Endothelial cell (in vitro differentiated cells): ENCODE data around the gene AUTS2. TPM values are rescaled to one million over a fixed set of nuclear protein-coding genes. Genes with fewer than 3 reads are reported as not detected.

ENCODE experiments used
- DNase-seq: peaks from one replicate; pipeline ENCODE4 v3.0.0; 2021; ENCODE audit warnings: low spot score
- H3K27ac Mint-ChIP-seq: one replicate; pipeline ENCODE4 v1.8.0; 2021; ENCODE audit warnings: mixed read lengths, inconsistent platforms; ENCODE audit not compliant: unreplicated experiment
- H3K27me3 Mint-ChIP-seq: one replicate; pipeline ENCODE4 v1.8.0; 2021; ENCODE audit warnings: mild to moderate bottlenecking, moderate library complexity, mixed read lengths, inconsistent platforms; ENCODE audit not compliant: unreplicated experiment
- H3K36me3 Mint-ChIP-seq: one replicate; pipeline ENCODE4 v1.8.0; 2021; ENCODE audit warnings: mild to moderate bottlenecking, low read depth, mixed read lengths, inconsistent platforms; ENCODE audit not compliant: unreplicated experiment
- H3K4me1 Mint-ChIP-seq: one replicate; pipeline ENCODE4 v1.8.0; 2021; ENCODE audit warnings: mild to moderate bottlenecking, mixed read lengths, inconsistent platforms; ENCODE audit not compliant: unreplicated experiment
- H3K4me3 Mint-ChIP-seq: one replicate; pipeline ENCODE4 v1.8.0; 2021; ENCODE audit warnings: mild to moderate bottlenecking, mixed read lengths, inconsistent platforms; ENCODE audit not compliant: unreplicated experiment
- H3K9me3 Mint-ChIP-seq: one replicate; pipeline ENCODE4 v1.8.0; 2021; ENCODE audit warnings: mixed read lengths, inconsistent platforms; ENCODE audit not compliant: unreplicated experiment
- CTCF ChIP-seq: fragments of 200-600 bp; sonication (generic); IDR thresholded peaks from one replicate; pipeline ENCODE4 v1.5.0; 2021; ENCODE audit warnings: antibody characterized with exemption; ENCODE audit not compliant: unreplicated experiment
- total RNA-seq: library from RNA; stranded (reverse); fragmentation: NEBNext Ultra II Directional; extraction: Animal tissue kit (Norgen Biotek cat#: 25700); gene quantifications from one replicate; pipeline ENCODE4 v1.2.1, GENCODE V29; 2021; ENCODE audit not compliant: unreplicated experiment

The AUTS2 gene
- total RNA-seq, 1 donor from 2014 or later, result 103 TPM

- DNase-seq, result peak; percentile 46
- no peak for TF ChIP-seq CTCF
- H3K4me3 Mint-ChIP-seq, result no peak overlapping the region
- no peak overlapping the region for H3K27ac Mint-ChIP-seq
- H3K4me1 Mint-ChIP-seq, result peaks cover 6% of the 10 kb centered on the region
- H3K36me3 Mint-ChIP-seq, result no peaks in the 10 kb centered on the region
- H3K27me3 Mint-ChIP-seq, result peaks cover 3% of the 10 kb centered on the region
- H3K9me3 Mint-ChIP-seq, result no peaks in the 10 kb centered on the region
Observed at GRCh38 chr7:70506434-70506833, 908.2 kb downstream of the AUTS2 start.

- DNase-seq, result no peak
- TF ChIP-seq CTCF, result no peak
- H3K4me1 Mint-ChIP-seq, result no peaks in the 10 kb centered on the region
- H3K4me3 Mint-ChIP-seq, result no peak overlapping the region
- no peaks in the 10 kb centered on the region for H3K9me3 Mint-ChIP-seq
- no peaks in the 10 kb centered on the region for H3K36me3 Mint-ChIP-seq
- no peak overlapping the region for H3K27ac Mint-ChIP-seq
- no peaks in the 10 kb centered on the region for H3K27me3 Mint-ChIP-seq
Observed at GRCh38 chr7:70512144-70512543, 913.9 kb downstream of the AUTS2 start.

GRCh38 chr7:70512761-70513160, 914.5 kb downstream of the AUTS2 start:
- TF ChIP-seq CTCF, result no peak
- H3K27me3 Mint-ChIP-seq, result no peaks in the 10 kb centered on the region
- H3K4me3 Mint-ChIP-seq, result no peak overlapping the region
- no peak for DNase-seq
- H3K27ac Mint-ChIP-seq, result no peak overlapping the region
- no peaks in the 10 kb centered on the region for H3K4me1 Mint-ChIP-seq
- no peaks in the 10 kb centered on the region for H3K36me3 Mint-ChIP-seq
- H3K9me3 Mint-ChIP-seq, result no peaks in the 10 kb centered on the region

- no peak for TF ChIP-seq CTCF
- H3K4me1 Mint-ChIP-seq, result peaks cover 2% of the 10 kb centered on the region
- H3K36me3 Mint-ChIP-seq, result peaks cover 4% of the 10 kb centered on the region
- no peaks in the 10 kb centered on the region for H3K9me3 Mint-ChIP-seq
- no peak overlapping the region for H3K4me3 Mint-ChIP-seq
- H3K27ac Mint-ChIP-seq, result no peak overlapping the region
- peaks cover 2% of the 10 kb centered on the region for H3K27me3 Mint-ChIP-seq
- no peak for DNase-seq
Observed at GRCh38 chr7:70520611-70521010, 922.3 kb downstream of the AUTS2 start.

- no peak for TF ChIP-seq CTCF
- no peak for DNase-seq
- H3K9me3 Mint-ChIP-seq, result no peaks in the 10 kb centered on the region
- peaks cover 11% of the 10 kb centered on the region for H3K4me1 Mint-ChIP-seq
- H3K4me3 Mint-ChIP-seq, result no peak overlapping the region
- peaks cover 3% of the 10 kb centered on the region for H3K27me3 Mint-ChIP-seq
- H3K27ac Mint-ChIP-seq, result no peak overlapping the region
- peaks cover 11% of the 10 kb centered on the region for H3K36me3 Mint-ChIP-seq
Observed at GRCh38 chr7:70523249-70523988, 925.1 kb downstream of the AUTS2 start.
